SK-N-SH treated with all-trans-retinoic acid at 6 μM for 48 hours (cell line): ENCODE measurements around the gene SLU7.

Experiments
- BACH2 ChIP-seq: fragments of 250-450 bp; sonication (Bioruptor Pico); IDR thresholded peaks from 2 replicates; pipeline ENCODE4 v1.9.0; 2021; ENCODE audit warnings: mild to moderate bottlenecking, borderline replicate concordance
- RARB ChIP-seq: fragments of 250-450 bp; sonication (Bioruptor Pico); IDR thresholded peaks from 2 replicates; pipeline ENCODE4 v1.8.0; 2021; ENCODE audit warnings: mild to moderate bottlenecking, moderate library complexity
- SNAI2 ChIP-seq: fragments of 250-450 bp; sonication (Bioruptor Pico); IDR thresholded peaks from 2 replicates; pipeline ENCODE4 v1.5.0; 2020; ENCODE audit warnings: mild to moderate bottlenecking, moderate library complexity
- TCF4 ChIP-seq: fragments of 250-450 bp; sonication (Bioruptor Pico); IDR thresholded peaks from 2 replicates; pipeline ENCODE4 v1.8.0; 2021; ENCODE audit warnings: mild to moderate bottlenecking, moderate library complexity, borderline replicate concordance
- TOX ChIP-seq: fragments of 250-450 bp; sonication (Bioruptor Pico); IDR thresholded peaks from 2 replicates; pipeline ENCODE4 v1.8.0; 2021; ENCODE audit warnings: mild to moderate bottlenecking, moderate library complexity, borderline replicate concordance
- ZFP3 ChIP-seq: fragments of 250-450 bp; sonication (Bioruptor Pico); IDR thresholded peaks from 2 replicates; pipeline ENCODE4 v1.5.0; 2020; ENCODE audit warnings: mild to moderate bottlenecking, moderate library complexity
- ZFP30 ChIP-seq: fragments of 450-650 bp; formaldehyde crosslinking; IDR thresholded peaks from 2 replicates; pipeline ENCODE4 v1.5.0; 2022; ENCODE audit warnings: mild to moderate bottlenecking, moderate library complexity
- TF ChIP-seq, protein P1 (sequence below): fragments of 250-450 bp; sonication (Bioruptor Pico); IDR thresholded peaks from 2 replicates; pipeline ENCODE4 v1.8.0; 2020; ENCODE audit warnings: mild to moderate bottlenecking, moderate library complexity, borderline replicate concordance
- TF ChIP-seq, protein P2 (sequence below): fragments of 250-450 bp; sonication (Bioruptor Pico); IDR thresholded peaks from 2 replicates; pipeline ENCODE4 v1.5.1; 2021; ENCODE audit warnings: mild to moderate bottlenecking, moderate library complexity

DNA sequence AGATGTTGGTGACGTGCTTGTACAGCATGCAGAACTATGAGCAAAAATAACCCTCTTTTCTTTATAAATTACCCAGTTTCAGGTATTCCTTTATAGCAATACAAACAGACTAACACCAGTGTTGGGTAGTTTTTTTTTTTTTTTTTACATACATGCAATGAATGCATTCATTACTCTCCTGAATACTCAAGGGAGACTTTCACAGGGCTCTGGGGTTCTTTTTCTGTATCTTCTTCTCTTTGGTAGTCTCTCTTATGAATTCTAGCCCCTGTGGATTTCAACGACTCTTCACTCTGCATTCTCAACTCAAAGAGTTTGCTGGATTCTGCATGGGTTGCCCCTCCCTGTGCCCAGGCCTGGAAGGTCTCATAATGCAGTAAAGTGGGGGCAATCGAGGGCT is 30.6 kb upstream of the SLU7 start:
- TF ChIP-seq ZFP30, result no peak
- TF ChIP-seq RARB (CRISPR knock-in tag), result no peak
- no peak for TF ChIP-seq SNAI2 (CRISPR knock-in tag)
- no peak for TF ChIP-seq TCF4
- TF ChIP-seq, protein P1, sequence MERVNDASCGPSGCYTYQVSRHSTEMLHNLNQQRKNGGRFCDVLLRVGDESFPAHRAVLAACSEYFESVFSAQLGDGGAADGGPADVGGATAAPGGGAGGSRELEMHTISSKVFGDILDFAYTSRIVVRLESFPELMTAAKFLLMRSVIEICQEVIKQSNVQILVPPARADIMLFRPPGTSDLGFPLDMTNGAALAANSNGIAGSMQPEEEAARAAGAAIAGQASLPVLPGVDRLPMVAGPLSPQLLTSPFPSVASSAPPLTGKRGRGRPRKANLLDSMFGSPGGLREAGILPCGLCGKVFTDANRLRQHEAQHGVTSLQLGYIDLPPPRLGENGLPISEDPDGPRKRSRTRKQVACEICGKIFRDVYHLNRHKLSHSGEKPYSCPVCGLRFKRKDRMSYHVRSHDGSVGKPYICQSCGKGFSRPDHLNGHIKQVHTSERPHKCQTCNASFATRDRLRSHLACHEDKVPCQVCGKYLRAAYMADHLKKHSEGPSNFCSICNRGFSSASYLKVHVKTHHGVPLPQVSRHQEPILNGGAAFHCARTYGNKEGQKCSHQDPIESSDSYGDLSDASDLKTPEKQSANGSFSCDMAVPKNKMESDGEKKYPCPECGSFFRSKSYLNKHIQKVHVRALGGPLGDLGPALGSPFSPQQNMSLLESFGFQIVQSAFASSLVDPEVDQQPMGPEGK (CRISPR knock-in tag), result no peak
- TF ChIP-seq ZFP3, result no peak
- no peak for TF ChIP-seq TOX
- no peak for TF ChIP-seq BACH2 (CRISPR knock-in tag)
- TF ChIP-seq, protein P2, sequence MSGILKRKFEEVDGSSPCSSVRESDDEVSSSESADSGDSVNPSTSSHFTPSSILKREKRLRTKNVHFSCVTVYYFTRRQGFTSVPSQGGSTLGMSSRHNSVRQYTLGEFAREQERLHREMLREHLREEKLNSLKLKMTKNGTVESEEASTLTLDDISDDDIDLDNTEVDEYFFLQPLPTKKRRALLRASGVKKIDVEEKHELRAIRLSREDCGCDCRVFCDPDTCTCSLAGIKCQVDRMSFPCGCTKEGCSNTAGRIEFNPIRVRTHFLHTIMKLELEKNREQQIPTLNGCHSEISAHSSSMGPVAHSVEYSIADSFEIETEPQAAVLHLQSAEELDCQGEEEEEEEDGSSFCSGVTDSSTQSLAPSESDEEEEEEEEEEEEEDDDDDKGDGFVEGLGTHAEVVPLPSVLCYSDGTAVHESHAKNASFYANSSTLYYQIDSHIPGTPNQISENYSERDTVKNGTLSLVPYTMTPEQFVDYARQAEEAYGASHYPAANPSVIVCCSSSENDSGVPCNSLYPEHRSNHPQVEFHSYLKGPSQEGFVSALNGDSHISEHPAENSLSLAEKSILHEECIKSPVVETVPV, result no peak
